GM20431 (cell line): ENCODE results near the gene MAP3K5.

Source experiments
- in situ Hi-C: fragments of 300-500 bp; cut with MseI, MboI; formaldehyde crosslinking; loops from one replicate; pipeline ENCODE4 v1.15.0; 2020; ENCODE audit warnings: low sequenced_read_pairs; ENCODE audit not compliant: unreplicated experiment

The MAP3K5 gene

DNA sequence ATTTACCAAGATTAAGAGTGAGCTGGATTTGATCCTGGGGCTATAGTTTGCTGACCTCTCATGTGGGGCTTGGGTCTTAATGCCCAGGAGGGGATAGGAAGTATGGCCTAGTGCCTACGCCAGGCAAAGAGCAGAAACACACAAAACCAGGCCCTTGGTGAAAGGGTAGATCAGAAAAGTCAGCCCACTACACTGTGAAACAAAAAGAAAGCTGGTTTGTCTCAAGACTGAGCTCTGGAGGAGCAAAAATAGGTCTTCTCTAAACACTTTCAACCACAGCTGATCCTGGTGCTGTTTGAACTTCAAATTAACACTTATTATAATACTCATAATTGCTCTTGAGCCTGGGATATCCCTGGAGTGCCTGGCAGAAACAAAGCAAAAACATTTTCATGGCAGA lies 167.0 kb downstream of the MAP3K5 start:
- in situ Hi-C loops: no loop called here

DNA sequence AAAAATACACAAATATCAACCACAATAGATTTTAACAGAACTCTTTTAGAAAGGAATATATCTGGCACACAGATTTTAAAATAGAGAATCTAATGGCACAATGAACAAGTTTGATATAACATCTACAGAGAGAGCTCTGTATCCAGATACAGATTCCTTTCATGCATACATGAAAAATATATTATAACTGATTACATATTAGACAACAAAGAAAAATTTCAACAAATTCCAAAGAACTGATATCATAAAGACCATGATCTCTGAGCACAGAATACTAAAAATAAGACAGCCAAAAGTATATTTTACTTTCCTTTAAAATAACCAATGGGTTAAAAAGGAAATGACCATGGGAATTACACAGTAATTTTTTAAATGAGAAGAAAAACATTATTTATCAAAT lies 167.9 kb downstream of the MAP3K5 start:
- in situ Hi-C loops: no loop called here

GRCh38 chr6:136618086-136618485 lies 174.2 kb downstream of the MAP3K5 start:
- in situ Hi-C loops: no loop called here

- in situ Hi-C loops: no loop called here
These were observed 175.8 kb downstream of the MAP3K5 start for GRCh38 chr6:136616527-136616926.

DNA sequence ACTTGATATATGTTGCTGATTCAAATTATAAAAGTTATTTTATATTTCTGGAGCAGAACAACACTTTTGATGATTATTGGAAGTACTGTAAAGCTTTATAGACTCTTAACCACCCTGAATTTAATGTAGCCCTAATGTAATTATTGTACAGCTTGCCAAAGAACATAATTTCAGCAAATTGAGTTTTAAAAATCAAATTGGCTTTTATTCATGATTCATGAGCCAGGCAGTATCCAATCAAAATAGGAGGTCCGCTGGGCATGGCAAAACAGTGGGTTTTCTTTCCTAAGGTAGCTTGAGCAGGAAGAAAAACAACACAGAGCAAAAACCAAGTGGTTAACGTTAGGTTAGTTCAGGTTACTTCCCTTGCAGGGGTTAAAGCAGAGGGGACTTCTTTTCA lies 177.3 kb downstream of the MAP3K5 start:
- in situ Hi-C loops: no loop called here

DNA sequence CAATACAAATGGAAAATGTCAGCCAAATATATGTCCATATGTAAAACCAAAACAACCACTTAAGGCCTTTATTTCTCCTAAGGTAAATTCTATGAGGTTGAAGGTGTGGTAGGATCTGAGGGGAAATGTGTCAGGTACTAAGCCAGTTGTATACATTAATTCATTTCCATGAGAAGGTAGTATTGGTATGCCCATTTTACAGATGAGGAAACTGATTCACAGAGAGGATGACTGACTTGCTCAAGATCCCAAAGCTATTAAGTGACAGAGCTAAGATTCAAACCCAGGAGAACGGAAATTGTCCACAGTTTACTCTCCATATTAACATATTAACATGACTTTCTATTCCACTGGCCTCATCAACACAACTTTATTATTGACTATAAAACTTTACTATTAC lies 177.9 kb downstream of the MAP3K5 start:
- in situ Hi-C loops: no loop called here

DNA sequence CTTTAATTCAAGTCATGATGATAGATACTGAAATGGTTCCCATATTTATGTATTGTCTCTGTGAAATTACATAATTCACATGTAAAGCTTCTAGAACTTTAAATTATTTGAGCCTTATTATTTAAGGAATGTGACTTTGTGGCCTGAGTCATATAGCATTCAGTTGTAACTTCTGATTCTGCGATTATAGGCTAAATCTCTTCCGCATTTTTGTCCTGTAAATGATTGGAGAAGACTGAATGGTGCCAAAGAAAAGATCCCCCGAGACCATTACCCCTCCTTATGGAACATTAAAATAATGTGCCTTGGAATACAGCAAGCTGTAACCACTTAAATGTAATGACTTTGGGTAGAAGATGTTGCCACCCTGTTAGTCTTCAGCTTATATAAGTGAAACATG lies 178.8 kb downstream of the MAP3K5 start:
- in situ Hi-C loops: no loop called here

DNA sequence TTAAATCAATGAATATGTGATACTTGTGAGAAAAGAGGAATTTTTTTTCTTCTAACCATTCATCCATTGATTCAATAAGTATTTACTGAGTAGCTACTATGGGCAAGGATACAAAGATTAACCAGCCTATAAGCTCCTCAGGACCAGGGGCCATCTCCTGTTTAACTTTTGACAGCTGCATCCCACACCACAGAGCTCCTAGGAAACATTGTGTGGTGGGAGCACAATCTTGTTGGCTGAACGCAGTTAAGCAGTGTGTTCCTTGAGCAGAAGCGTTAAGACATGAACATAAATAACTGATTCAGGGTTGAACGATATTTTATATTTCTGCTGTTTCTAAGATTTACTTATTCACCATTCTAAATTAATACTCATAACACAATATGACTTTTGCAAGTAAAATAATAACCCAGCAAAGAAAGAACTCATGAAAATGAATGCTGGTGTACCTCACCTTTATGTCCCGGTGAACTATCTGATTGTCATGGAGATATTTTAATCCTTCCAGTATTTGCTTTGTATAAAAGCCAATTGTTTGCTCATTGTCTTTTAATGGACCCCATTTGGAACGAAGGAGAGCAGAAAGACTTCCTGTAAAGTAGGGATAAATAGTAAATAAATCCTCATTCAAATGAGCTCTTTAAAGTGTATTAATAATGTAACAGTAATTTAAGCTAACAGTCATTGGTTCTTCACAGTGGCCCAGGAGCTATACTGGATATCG lies 179.4 kb downstream of the MAP3K5 start:
- in situ Hi-C loops: no loop called here

DNA sequence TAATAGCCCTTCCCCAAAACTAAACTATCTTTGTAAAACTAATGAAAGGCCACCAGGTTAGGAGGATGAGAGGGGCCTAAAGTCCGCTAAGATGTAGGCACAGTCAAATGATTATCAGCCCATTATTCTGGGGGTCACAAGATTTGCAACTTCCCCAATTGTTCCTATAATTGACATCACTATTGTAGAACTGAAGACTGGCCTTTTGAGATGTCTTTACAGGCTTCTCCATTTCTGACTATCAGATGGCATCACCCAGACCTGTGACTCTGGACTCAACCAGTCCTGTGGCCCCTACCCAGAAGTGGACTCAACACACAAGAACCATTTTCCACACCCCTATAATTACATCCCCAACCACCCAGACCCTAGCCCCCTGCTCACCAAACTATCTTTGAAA lies 180.5 kb downstream of the MAP3K5 start:
- in situ Hi-C loops: no loop called here

- in situ Hi-C loops: no loop called here
These were observed 181.1 kb downstream of the MAP3K5 start for GRCh38 chr6:136611133-136611532.

- in situ Hi-C loops: no loop called here
These were observed 182.2 kb downstream of the MAP3K5 start for GRCh38 chr6:136609873-136610706.

DNA sequence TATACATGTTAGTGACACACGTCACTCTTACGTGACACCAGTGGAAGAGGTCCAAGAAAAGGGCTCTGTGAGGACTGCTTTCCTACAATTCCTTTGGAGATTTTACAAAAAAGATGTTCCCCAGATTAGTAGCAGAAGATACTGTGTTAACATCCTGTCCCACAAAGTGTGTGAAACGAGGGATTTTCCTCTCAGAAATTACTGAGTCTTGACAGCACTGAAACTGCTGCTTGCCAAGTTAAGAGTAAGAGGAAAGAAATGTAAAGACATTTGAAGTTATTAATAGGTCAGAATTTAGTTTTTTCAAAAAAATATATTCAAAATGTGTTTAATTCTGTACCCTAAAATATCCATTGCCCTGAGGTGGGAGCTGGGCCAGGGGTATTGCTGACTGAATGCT lies 183.3 kb downstream of the MAP3K5 start:
- in situ Hi-C loops: no loop called here

GRCh38 chr6:136607932-136608772 lies 184.1 kb downstream of the MAP3K5 start:
- in situ Hi-C loops: no loop called here

DNA sequence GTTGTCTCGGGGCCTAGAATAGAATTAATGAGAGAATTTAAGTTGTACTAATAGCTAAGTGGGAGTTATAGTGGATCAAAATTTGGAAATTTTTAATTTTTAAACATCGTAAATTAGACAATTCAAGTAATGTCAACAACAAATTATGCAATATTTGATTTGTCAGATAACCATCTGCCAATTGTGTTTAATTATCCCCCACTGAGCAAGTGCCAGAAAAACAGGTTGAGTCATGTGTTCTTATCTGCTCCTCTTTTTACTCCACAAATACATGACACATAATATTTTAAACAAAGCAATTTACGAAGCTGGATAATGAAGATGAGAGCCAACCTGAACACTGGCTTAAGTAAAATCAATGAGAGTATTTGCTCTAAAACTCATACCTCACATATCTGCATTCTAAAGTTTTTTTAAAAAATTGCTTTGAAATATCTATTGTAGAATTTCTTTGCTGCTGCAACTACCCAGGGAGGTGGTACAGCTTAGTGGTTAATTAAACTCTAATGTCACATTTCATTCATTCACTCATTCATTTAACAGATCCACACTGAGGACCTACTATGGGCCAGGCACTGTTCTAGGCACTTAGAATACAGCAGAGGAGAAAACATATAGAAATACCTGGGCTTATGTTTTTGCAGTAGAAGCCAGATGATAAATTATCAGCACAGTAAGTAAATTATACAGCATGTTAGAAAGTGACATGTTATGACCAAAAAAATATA lies 184.9 kb downstream of the MAP3K5 start:
- in situ Hi-C loops: no loop called here

- in situ Hi-C loops: no loop called here
These were observed 187.3 kb downstream of the MAP3K5 start for GRCh38 chr6:136604928-136605510.

DNA sequence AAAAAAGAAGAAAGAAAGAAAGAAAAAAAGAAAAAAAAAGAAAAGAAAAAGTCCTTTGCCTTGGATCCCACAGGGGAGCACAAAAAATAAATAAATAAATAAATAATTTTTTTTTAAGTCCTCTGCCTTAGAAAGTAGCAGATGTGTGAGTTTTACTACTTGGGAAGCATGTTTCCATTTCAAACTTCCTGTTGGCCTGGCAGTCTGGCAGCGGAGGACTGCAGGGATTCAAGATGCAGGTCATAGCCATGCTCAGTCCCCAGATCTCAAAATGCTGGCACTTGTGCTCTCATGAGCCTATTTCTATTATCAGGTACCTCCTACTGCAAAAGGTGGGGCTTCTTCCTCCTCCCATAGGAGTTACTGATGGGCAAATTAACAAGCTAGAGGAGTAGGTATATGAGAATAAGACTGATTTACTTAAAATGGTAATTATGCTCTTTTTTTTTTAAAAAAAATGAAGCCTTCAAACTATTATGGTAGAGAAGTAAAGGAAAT lies 187.9 kb downstream of the MAP3K5 start:
- in situ Hi-C loops: no loop called here

- in situ Hi-C loops: no loop called here
These were observed 191.5 kb downstream of the MAP3K5 start for GRCh38 chr6:136600818-136601217.

- in situ Hi-C loops: no loop called here
These were observed 192.8 kb downstream of the MAP3K5 start for GRCh38 chr6:136599329-136600011.

DNA sequence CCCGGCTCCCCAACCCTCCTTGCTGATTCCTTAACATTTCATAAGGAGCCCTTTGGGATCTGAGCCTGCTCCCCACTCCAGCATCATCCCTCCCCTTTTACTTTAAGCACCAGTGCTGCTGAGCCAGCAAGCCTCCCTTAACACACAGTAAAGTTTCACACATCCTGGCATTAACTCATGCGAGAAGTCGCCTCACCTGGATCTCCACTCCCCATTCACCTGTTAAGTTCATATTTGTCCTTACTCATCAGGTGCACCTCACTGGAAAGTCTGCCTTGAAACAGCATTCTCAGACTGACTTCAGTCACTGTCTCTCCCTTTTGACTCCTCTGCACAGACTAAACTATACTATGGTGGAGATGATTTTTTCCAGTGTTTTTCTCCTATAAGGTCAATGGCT lies 194.2 kb downstream of the MAP3K5 start:
- in situ Hi-C loops: no loop called here
